SU-DHL-6 (cell line): ENCODE data around the gene SLC18A2.
"Not testable (repeated sequence)": the region's sequence is repeated elsewhere in the genome, so short reads cannot be mapped to it uniquely, and the experiment has no call there.

ENCODE experiments used
- H2AFZ ChIP-seq: fragments of 200-600 bp; sonication (generic); 2 replicates; pipeline ENCODE4 v1.6.1; 2014; ENCODE audit warnings: low read depth, mild to moderate bottlenecking, moderate library complexity, mixed read lengths, antibody characterized with exemption, low read length; ENCODE audit not compliant: severe bottlenecking
- H3F3A ChIP-seq: fragments of 200-600 bp; shearing (Covaris generic); 2 replicates; pipeline ENCODE4 v1.6.0; 2016; ENCODE audit warnings: antibody characterized with exemption, mild to moderate bottlenecking; ENCODE audit not compliant: insufficient read depth
- H3K27ac ChIP-seq: fragments of 200-600 bp; sonication (generic); 2 replicates; pipeline ENCODE4 v1.5.1; 2016; ENCODE audit warnings: low read depth, mild to moderate bottlenecking, low read length, moderate library complexity, mixed read lengths
- H3K27me3 ChIP-seq: fragments of 200-600 bp; sonication (generic), shearing (Covaris generic); 2 replicates; pipeline ENCODE4 v1.6.0; 2014; ENCODE audit warnings: mild to moderate bottlenecking, low read length
- H3K36me3 ChIP-seq: fragments of 200-600 bp; sonication (generic); 2 replicates; pipeline ENCODE4 v1.6.1; 2014; ENCODE audit warnings: mild to moderate bottlenecking, low read length, mixed read lengths
- H3K4me2 ChIP-seq: fragments of 300-600, 200-600 bp; shearing (Covaris generic), sonication (generic); 2 replicates; pipeline ENCODE4 v1.6.0; 2014; ENCODE audit warnings: low read length, low read depth, mild to moderate bottlenecking; ENCODE audit not compliant: poor library complexity, severe bottlenecking
- H3K4me3 ChIP-seq: fragments of 200-600 bp; sonication (generic); 2 replicates; pipeline ENCODE4 v1.5.1; 2014; ENCODE audit warnings: antibody characterized with exemption, low read length, mild to moderate bottlenecking, mixed read lengths; ENCODE audit not compliant: insufficient read depth, poor library complexity, severe bottlenecking
- H3K79me2 ChIP-seq: fragments of 200-600 bp; sonication (generic); 2 replicates; pipeline ENCODE4 v1.6.1; 2014; ENCODE audit warnings: mild to moderate bottlenecking, low read length, moderate library complexity; ENCODE audit not compliant: insufficient read depth
- H3K9ac ChIP-seq: fragments of 200-600 bp; sonication (generic); 2 replicates; pipeline ENCODE4 v1.7.0; 2014; ENCODE audit warnings: mild to moderate bottlenecking, low read length
- H3K9me2 ChIP-seq: fragments of 200-600 bp; sonication (generic); replicated peaks from 2 replicates; pipeline ENCODE4 v1.6.1; 2014; ENCODE audit warnings: low read length; ENCODE audit not compliant: insufficient read depth
- H3K9me3 ChIP-seq: fragments of 200-600 bp; sonication (generic); 2 replicates; pipeline ENCODE4 v1.6.1; 2014; ENCODE audit warnings: low read length, mixed read lengths; ENCODE audit not compliant: insufficient read depth
- H4K20me1 ChIP-seq: fragments of 200-600 bp; sonication (generic); 2 replicates; pipeline ENCODE4 v1.6.1; 2014; ENCODE audit warnings: low read depth, mild to moderate bottlenecking, antibody characterized with exemption, low read length, moderate library complexity, mixed read lengths
- CTCF ChIP-seq: fragments of 200-600 bp; sonication (generic); IDR thresholded peaks from one replicate; pipeline ENCODE4 v1.5.1; 2017; ENCODE audit warnings: antibody characterized with exemption, mild to moderate bottlenecking, low read length, moderate library complexity; ENCODE audit not compliant: insufficient read depth, poor library complexity, severe bottlenecking
- EZH2phosphoT487 ChIP-seq: fragments of 200-600 bp; sonication (generic), shearing (Covaris generic); conservative IDR thresholded peaks from 2 replicates; pipeline ENCODE4 v1.6.1; 2018; ENCODE audit warnings: mild to moderate bottlenecking, antibody characterized with exemption, low read length, moderate library complexity, mixed read lengths

The SLC18A2 gene

GRCh38 chr10:117300671-117301070, 59.8 kb downstream of the SLC18A2 start:
- Histone ChIP-seq H3K27ac (no peak overlapping the region), H2AFZ (no peak overlapping the region), H3K9me2 (no peaks in the 10 kb centered on the region), H3K36me3 (no peaks in the 10 kb centered on the region; the same call in 1 of the 2 replicates), H3K79me2 (no peaks in the 10 kb centered on the region; the same call in 1 of the 2 replicates), H3K9me3 (no peaks in the 10 kb centered on the region), H3F3A (no peaks in the 10 kb centered on the region), H3K9ac (no peak overlapping the region), H3K4me3 (no peak overlapping the region), H4K20me1 (no peaks in the 10 kb centered on the region), H3K27me3 (no peaks in the 10 kb centered on the region), H3K4me2 (no peak overlapping the region)
- no peak for TF ChIP-seq EZH2phosphoT487
- no peak for TF ChIP-seq CTCF

- not testable (repeated sequence) for H3K36me3 ChIP-seq, H3F3A ChIP-seq, H3K4me2 ChIP-seq, H3K4me3 ChIP-seq, H3K27me3 ChIP-seq, H3K27ac ChIP-seq, H4K20me1 ChIP-seq, H3K79me2 ChIP-seq, H2AFZ ChIP-seq, H3K9ac ChIP-seq, H3K9me2 ChIP-seq, H3K9me3 ChIP-seq
Observed at GRCh38 chr10:117303451-117303850, 62.5 kb downstream of the SLC18A2 start.

- Histone ChIP-seq H3K4me3 (no peak overlapping the region), H3K27me3 (no peaks in the 10 kb centered on the region), H3K79me2 (no peaks in the 10 kb centered on the region), H4K20me1 (no peaks in the 10 kb centered on the region), H3K36me3 (no peaks in the 10 kb centered on the region; the same call in 1 of the 2 replicates), H3K4me2 (no peak overlapping the region), H3K9me2 (no peaks in the 10 kb centered on the region), H3K9me3 (no peaks in the 10 kb centered on the region), H2AFZ (no peak overlapping the region), H3K27ac (no peak overlapping the region), H3K9ac (no peak overlapping the region), H3F3A (no peaks in the 10 kb centered on the region)
- TF ChIP-seq CTCF (no peak), EZH2phosphoT487 (no peak)
Observed at GRCh38 chr10:117306674-117307073, 65.8 kb downstream of the SLC18A2 start.

- no peak for TF ChIP-seq EZH2phosphoT487
- H3K36me3 ChIP-seq: no peaks in the 10 kb centered on the region
- H3K79me2 ChIP-seq: no peaks in the 10 kb centered on the region
- H3K4me3 ChIP-seq: no peak overlapping the region
- no peak overlapping the region for H3K4me2 ChIP-seq
- no peak overlapping the region for H3K9ac ChIP-seq
- no peak overlapping the region for H3K27ac ChIP-seq
- no peaks in the 10 kb centered on the region for H3K9me2 ChIP-seq
- no peaks in the 10 kb centered on the region for H3F3A ChIP-seq
- H2AFZ ChIP-seq: no peak overlapping the region
- no peaks in the 10 kb centered on the region for H3K27me3 ChIP-seq
- H4K20me1 ChIP-seq: no peaks in the 10 kb centered on the region
- no peaks in the 10 kb centered on the region for H3K9me3 ChIP-seq
Observed at GRCh38 chr10:117311261-117311660, 70.3 kb downstream of the SLC18A2 start.
